Activated naive CD4-positive, alpha-beta T cell treated with Interleukin-2 at 50 U/mL for 16 hours (primary cell): Measurements from ENCODE around the gene ATG16L1.

Source experiments
- DNase-seq: peaks from one replicate; pipeline ENCODE4 v3.0.0-alpha.2; 2020

The ATG16L1 gene

DNA sequence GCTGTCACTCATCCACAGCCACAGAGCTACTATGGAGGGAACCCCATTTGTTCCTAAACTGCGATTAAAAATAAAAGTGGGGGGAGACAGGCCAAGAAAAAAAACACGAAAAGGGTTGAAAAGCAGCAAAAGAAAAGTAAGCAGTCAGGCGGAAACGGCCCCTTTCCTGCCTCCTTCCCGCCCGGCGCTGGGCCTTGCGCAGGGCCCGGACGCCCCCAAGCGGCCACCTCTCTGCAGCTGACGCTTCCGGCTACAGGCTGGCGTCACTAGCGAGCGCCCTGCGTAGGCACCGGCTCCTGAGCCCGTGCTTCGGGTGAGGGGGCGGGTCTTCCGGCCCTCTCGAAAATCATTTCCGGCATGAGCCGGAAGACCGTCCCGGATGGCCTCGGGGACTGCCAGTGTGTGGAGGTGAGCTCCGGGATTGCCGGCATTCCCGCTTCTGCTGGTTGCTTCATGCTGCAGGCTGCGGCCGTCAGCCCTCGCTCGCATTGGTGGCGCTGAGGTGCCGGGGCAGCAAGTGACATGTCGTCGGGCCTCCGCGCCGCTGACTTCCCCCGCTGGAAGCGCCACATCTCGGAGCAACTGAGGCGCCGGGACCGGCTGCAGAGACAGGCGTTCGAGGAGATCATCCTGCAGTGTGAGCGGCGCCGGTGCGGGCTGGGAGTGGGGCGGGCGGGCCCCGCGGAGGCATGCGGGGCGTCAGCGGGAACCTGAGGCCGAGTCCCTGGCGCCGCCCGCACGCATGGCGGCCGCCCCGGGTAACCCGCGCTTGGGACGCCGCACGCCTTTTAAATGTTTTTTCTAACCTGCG, at the start of gene ATG16L1:
TSS of gene ATG16L1 (plus strand) at position 368 of the 811 bp plus-strand sequence. CDS start at position 523, 155 bp downstream.
- peak; percentile 96 for DNase-seq

DNA sequence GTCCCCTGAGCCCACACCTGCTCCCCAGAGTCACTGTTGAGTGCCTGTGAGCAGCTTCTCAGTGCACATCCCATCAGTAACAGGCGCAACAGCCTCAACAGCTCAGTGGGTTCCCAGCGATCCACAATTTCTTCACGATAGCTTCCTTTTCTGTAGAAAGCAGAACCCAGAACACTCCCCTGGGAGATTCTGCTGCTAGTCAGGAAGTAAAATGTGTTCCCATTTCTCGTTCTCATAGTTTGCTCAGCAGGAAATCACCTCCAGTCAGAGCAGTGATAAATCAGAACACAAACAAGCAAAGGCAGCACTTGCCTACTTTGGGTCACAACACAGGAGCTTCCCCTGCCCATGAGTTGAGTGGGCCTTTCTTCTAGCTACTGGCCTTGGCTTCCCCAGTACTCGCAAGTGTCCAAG, 48.9 kb upstream of the ATG16L1 start:
- DNase-seq = no peak

DNA sequence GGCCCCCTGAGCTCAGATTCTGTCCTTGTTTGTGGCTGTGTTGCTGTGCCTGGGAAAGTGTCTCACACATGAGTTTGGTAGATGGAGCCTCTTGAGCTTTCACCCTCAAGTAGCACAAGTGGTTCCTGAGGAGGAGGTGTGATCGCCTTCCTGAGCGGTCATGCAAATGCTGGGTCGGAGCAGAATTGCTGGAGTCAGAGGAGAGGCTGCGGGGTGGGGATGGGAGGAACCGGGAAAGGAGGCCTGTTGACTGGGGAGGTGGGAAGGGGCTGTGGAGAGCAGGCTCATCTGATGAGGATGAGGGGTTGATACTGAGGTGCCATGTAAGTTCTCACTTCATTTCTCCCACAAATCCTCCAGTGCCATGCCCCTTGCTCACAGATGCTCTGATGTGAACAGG, 48.4 kb upstream of the ATG16L1 start:
- no peak for DNase-seq

DNA sequence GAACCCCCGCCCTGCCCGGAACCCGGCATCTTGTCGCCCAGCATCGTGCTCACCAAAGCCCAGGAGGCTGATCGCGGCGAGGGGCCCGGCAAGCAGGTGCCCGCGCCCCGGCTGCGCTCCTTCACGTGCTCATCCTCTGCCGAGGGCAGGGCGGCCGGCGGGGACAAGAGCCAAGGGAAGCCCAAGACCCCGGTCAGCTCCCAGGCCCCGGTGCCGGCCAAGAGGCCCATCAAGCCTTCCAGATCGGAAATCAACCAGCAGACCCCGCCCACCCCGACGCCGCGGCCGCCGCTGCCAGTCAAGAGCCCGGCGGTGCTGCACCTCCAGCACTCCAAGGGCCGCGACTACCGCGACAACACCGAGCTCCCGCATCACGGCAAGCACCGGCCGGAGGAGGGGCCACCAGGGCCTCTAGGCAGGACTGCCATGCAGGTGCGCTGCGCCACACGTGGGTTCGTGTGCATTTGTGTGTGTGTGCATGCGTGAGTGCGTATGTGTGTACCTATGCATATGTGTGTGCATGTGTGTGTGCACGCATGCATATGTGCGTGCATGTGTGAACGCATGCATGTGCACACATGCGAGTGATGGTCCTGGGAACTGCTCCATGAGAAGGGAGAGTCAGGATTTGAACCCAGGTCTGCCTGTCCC, 47.1 kb upstream of the ATG16L1 start:
- no peak for DNase-seq

DNA sequence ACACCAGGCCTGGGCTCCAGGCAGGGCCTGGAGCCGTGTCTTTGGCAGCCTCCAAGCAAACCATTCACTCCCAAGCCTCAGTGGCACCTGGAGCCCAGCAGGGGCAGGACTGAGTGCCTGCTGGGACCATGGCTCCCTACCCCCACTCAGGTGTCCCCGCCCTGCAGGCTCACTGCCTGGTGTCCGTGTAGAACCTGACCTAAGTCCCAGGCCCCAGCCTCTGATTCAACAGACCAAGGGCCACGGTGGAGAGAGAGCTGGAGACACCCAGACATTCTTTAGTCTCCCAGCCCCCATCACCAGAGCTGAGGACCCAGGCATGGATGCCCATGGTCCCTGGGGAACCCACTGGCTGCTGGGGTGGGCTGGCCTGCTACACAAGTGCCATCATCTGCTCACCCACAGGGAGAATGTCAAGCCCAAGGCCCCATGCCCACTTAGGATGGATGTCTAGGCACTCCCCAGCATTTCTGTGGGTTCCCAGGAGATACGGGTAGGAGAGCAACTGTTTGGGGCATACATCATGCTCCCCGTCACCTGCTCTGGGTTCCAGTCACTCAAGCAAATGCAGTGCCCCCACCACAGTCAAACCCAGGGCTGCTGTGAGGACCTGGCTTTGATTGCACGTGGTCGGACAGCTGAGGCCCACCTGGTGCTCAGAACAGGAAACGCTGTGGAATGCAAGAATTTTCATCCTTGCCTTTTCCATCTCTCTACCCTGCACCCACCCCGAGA, 42.9 kb upstream of the ATG16L1 start:
- DNase-seq = no peak

DNA sequence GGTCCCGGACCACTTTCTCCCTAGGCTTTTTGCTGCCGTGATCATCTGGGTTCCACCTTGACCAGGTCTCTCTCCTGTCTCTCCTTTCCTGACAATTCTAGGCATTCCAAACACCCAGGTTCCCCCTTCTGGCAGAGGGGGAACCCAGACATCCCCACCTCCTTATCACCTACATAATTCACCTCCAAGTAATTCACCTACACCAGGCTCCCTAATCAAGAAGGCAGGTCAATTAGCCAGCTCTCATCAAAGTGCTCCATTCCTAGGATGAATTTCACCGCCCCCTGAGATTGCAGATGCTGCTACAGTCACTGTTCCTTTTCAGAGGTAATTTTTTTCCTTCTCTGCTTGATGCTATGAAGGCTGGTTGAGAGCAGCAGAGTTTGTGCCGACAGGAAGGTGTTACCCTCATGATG, 42.3 kb upstream of the ATG16L1 start:
- DNase-seq = no peak

DNA sequence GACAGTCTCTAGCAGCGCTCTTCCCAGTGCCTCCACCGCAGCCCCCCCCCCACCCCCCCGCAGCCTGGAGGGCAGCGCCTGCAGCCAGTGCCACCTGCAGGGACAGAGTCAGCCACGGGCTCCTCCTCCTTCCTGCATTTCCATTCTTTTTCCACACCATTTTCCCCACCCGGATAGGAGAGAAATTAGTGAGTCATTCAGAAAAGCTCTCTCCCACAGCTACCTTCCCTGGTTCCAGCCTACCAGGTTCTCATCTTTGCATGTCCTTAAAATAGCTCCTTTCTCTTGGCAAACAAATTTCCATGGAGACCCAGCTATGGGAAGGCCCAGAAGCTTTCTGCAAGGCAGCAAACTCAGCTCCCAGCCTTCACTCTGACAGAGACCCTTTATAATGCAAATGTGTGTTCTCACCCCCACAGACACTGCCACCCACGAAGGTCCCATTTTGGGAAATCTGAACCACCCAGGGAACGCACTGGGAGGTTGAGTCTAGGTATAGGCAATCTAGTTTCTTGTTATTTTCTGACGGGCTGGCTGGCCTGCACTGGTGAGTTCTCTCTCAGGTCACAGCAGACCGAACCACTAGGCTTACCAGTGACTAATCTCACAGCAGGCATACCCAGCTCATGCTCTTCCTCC, 41.8 kb upstream of the ATG16L1 start:
- DNase-seq = no peak

DNA sequence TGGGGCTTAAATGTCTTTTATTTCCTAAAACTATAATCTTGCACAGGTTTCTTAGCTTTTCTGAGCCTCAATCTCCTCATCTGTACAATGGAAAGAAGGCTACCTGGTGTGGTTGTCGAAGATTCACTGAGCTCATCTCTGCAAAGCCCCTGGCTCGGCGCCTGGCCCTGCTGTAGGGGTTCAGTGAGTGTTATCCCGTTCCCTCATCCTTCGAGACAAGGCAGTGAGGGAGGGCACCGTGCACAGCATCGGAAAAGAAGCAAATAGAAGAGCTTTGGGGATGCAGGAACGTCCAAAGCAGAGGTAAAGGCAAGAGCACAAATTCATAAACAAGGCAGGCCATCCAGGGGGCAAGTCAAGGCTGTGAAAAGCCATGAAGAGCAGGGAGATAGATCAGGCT, 41.2 kb upstream of the ATG16L1 start:
- no peak for DNase-seq

DNA sequence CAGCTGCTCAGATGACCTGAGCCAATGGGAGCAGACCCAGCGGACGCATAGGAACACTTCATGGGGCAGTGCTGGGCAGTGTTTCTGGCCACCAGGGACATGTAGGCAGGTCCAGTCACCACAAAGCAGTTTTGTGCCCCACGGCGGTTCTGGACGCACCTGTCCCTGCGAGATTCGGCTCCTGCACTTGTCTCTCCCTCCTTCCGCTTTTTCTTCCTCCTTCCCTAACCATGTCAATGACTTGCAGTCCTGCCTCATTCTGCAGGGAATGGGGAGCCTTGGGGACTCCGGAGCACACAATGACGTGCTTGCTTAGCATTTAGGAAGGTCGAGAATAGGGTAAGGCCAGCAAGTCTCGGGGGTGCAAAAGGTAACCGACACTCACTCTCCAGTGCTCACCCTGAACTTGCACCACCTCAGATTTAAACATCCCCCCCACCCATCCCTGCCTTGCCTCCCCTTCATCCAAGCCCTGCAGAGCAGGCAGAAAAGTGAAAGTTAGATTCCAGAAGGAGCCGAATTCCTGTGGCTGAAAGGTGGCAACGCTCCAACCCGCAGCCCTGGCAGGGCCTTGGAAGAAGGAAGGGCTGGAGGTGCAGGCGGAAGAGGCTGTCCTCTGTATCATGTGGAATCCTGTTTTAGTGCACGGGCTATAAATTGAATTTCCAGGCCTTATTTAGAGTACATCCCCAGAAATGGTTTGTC, 40.5 kb upstream of the ATG16L1 start:
- no peak for DNase-seq

DNA sequence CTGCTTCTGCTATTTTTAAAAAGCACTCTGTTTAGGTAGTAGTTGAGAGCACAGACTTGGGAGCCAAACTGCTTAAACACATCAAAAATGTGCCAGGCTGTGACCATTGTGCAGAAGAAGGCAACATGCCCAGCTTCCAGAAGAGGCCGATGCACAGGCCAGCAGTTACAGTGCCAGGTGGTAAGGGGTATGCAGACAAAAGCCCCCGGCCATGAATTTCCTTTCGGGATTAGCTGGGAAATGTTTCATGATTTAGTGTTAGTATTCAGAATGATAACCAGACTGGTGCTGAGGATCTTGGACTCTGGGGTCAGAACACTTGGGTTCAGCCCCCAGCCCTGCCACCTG, 40.0 kb upstream of the ATG16L1 start:
- DNase-seq = no peak

DNA sequence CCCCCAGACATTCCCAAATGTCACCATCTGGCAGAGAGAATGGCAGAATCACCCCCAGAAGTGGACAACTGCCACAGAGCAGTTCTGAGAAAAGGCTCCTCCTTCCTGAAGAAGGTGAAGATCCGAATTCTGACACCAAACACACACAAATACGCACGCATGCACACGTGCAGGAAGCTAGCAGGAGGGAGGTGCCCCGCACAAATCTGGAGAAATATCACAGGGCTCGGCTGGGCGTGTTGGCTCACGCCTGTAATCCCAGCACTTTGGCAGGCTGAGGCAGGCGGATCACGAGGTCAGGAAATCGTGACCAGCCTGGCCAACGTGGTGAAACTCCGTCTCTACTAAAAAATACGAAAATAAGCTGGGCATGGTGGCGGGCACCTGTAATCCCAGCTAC, 38.5 kb upstream of the ATG16L1 start:
- no peak for DNase-seq

DNA sequence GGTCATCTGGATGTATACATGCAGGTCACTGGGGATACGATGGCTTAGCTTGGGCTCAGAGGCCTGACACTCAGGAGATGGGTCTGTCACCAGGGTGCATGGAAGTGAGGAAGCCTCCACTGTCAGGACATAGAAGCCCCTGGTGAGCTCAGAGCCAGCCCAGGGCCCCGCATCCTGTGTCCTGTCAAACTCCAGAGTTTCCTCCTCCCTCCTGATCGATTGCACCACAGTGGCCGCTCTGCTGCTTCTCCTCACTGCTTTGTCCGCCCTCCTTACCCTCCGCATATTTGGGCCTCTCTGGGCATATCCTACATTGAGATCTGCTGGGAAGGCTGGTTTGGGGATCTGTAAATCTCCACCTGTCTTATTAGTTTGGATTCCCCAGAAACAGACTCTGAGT, 37.5 kb upstream of the ATG16L1 start:
- no peak for DNase-seq

DNA sequence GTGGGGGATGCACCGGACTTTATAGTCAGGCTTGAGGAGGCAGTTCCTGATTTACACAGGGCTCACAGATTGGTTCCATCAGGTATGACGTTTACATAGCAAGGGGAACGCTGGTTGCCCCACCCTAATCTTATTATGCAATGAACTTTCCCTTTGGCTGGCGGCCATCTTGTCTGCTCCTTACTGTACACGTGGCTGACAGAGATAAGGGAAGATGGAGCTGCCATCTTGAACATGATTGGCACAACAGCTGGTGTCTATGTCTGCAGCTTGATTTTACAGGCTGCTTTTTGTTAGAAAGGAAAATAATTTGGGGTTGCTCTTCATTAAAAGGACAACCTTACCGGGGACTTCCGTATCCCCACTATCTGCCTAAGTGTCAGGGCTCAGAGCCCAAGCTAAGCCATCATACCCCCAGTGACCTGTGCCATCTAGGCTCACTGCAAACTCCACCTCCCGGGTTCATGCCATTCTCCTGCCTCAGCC, 33.5 kb upstream of the ATG16L1 start:
- no peak for DNase-seq

DNA sequence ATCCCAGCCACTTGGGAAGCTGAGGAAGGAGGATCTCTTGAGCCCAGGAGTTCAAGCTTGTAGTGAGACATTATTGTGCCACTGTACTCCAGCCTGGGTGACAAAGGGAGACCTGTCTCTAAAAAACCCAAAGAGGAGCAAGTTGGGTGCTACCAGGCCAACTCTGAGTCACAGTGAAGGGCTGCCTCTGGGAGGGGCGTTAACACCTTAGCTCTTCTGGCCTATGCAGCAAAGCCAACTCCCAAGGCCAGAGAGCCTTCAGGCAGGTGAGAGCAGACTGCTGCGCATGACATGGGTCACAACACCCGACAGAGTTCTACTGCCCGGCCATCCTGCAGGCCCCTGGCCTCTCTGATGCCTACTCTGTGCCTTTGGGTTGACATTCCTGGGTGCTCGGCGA, 32.6 kb upstream of the ATG16L1 start:
- no peak for DNase-seq

DNA sequence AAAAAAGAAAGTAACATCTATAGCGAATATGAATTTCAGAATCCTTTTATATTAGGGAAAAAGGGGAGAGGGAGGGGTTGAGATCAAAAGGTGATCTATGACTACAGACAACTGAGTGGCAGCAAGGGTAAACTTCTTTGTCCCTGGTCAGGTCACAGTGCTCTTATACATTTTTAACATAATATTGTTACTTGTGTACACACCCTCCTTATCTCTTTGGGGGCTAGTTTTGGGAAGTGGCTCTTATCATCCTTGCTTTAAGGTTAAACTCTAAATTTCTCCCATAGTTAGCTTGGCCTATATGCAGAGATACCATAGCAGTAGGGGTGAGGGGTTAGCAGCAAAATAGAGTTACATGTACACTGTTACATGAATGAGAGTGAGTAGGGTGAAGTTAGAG, 31.6 kb upstream of the ATG16L1 start:
- DNase-seq = no peak

DNA sequence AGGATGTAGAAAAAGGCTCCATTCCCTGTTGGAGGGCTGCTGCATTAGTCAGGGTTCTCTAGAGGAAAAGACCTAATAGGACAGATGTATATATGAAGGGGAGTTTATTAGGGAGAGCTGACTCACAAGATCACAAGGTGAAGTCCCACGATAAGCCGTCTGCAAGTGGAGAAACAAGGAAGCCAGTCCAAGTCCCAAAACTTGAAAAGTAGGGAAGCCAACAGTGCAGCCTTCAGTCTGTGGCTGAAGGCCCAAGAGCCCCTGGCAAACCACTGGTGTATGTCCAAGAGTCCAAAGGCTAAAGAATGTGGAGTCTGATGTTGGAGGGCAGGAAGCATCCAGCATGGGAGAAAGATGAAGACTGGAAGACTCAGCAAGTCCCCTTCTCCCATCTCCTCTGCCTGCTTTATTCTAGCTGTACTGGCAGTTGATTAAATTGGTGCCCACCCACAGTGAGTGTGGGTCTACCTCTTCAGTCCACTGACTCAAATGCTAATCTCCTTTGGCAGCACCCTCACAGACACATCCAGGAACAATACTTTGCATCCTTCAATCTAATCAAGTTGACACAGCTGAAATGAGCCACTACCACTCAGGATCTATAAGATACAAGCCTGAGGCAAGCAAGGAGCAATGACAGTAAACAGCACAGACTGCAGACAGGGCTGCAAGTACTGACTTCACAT, 30.0 kb upstream of the ATG16L1 start:
- no peak for DNase-seq

DNA sequence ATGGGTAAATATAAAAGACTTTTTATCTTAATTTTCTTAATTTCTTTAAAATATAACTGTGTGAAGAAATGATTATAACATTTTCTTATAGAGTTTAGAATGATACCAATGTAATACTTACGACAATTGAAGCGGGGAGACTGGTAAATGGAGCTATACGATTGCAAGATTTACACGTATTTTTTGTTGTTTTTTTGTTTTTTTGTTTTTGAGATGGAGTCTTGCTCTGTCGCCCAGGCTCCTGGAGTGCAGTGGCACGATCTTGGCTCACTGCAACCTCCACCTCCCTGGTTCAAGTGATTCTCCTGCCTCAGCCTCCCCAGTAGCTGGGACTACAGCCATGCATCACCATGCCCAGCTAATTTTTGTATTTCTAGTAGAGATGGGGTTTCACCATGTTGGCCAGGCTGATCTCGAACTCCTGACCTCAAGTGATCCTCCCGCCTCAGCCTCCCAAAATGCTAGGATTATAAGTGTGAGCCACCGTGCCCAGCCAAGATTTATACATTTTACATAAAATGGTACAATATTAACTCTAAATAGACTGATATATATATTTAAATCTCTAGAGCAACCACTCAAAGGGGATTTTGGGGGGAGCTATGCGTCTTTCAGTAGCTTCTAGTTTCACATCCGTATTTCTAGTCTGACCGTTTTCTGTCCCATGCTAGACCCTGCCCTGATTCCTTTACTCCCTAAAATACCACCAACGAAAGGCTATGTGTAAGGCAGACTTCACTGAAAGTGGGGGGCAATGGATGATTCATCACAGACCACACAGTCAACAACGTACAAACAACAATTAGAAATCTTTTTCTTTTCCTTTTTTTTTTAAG, 28.2 kb upstream of the ATG16L1 start:
- no peak for DNase-seq

DNA sequence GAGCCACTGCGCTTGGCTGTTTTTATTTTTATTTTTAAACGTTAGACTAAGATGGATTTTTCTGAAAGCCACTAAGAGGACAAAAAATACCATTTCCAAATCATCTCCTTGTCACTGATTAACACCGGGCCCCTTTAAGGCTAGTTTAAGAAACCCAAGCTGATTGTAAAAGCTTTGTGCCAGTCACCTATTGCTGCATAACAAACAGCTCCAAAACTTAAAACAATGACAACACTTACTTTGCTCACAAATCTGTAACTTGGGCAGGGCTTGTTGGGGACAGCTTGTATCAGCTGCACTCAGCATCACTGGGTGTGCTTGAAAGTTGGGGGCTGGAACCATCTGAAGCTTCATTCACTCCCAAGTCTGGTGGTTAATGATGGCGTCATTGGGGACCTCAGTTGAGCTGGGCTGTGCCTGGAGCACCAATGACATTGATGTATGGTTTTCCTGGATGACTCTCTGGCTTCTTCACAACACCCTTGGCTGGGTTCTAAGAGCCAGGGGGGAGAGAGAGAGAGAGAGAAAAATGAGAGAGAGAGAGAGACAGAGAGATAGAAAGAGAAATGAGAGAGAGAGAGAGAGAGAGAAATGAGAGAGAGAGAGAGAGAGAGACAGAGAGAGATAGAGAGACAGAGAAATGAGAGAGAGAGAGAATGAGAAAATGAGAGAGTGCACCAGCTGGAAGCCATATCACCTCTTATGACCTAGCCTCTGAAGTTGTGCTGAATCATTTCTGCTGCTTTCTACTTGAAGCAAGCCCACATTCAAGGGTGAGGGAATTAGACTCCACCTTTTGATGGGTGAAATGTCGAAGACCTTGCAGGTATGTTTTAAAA, 26.0 kb upstream of the ATG16L1 start:
- no peak for DNase-seq

DNA sequence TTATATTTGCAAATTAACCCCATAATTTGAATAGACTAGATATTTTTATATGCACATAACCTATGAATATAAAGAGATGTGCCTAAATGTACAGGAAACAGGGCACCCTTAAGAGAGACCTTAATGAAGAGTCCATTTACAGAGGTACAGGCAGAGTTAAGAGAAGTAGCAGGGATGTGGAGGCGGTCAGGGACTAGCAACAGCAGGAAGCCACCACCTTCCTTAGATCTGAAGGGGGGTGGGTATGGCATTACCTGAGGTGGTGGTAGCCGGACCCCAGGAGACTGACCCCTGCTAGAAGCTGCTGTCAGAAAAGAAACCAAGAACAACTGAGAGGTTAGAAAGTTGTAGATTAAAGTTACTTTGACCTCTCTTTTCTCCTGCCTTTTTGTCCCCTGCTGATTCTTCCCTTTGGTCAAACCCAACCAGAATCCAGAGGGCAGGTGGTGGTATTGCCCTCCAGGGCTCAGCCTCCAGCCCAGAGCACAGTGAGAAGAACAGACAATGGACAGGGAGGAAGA, 24.9 kb upstream of the ATG16L1 start:
- no peak for DNase-seq
